ENCODE results near the gene SOX1. TPM values are rescaled to one million over a fixed set of nuclear protein-coding genes. Genes with fewer than 3 reads are reported as not detected.

SOX1 gene
- total RNA-seq, 1 donor: not detected

- TF ChIP-seq CTCF (IDR thresholded peaks at IDR 0.05; ENCODE audit: insufficient read depth, low read depth, low read length): no peak
- DNase-seq (ENCODE audit: low read depth): no peak
Measured at GRCh38 chr13:112107289-112107688, 40.3 kb downstream of the SOX1 start.

GRCh38 chr13:112110479-112110878 is 43.5 kb downstream of the SOX1 start:
- DNase-seq (ENCODE audit: low read depth): no peak
- no peak overlapping the region for H3K4me3 ChIP-seq (ENCODE audit: low read depth, low read length)
- TF ChIP-seq CTCF (IDR thresholded peaks at IDR 0.05; ENCODE audit: insufficient read depth, low read depth, low read length): no peak

More at GRCh38 chr13:112107289-112107688, 40.3 kb downstream of the SOX1 start:
- no peak overlapping the region for H3K4me3 ChIP-seq (ENCODE audit: low read depth, low read length)

GRCh38 chr13:112111239-112111857 is 44.4 kb downstream of the SOX1 start:
- no peak overlapping the region for H3K4me3 ChIP-seq (ENCODE audit: low read depth, low read length)
- no peak for DNase-seq (ENCODE audit: low read depth)
- TF ChIP-seq CTCF (IDR thresholded peaks at IDR 0.05; ENCODE audit: insufficient read depth, low read depth, low read length): no peak

- no peak for TF ChIP-seq CTCF (IDR thresholded peaks at IDR 0.05; ENCODE audit: insufficient read depth, low read depth, low read length)
- no peak for DNase-seq (ENCODE audit: low read depth)
- no peak overlapping the region for H3K4me3 ChIP-seq (ENCODE audit: low read depth, low read length)
Measured at GRCh38 chr13:112112534-112113276, 45.8 kb downstream of the SOX1 start.

- no peak overlapping the region for H3K4me3 ChIP-seq (ENCODE audit: low read depth, low read length)
- no peak for DNase-seq (ENCODE audit: low read depth)
- no peak for TF ChIP-seq CTCF (IDR thresholded peaks at IDR 0.05; ENCODE audit: insufficient read depth, low read depth, low read length)
Measured at GRCh38 chr13:112113348-112113747, 46.4 kb downstream of the SOX1 start.

GRCh38 chr13:112113851-112114250 is 46.9 kb downstream of the SOX1 start:
- TF ChIP-seq CTCF (IDR thresholded peaks at IDR 0.05; ENCODE audit: insufficient read depth, low read depth, low read length): no peak
- H3K4me3 ChIP-seq (ENCODE audit: low read depth, low read length): no peak overlapping the region
- DNase-seq (ENCODE audit: low read depth): no peak
